ENCODE results near the gene REEP1. TPM values are rescaled to one million over a fixed set of nuclear protein-coding genes. Genes with fewer than 3 reads are reported as not detected.
"Not testable (repeated sequence)": the region's sequence is repeated elsewhere in the genome, so short reads cannot be mapped to it uniquely, and the experiment has no call there.

Gene REEP1
- polyA plus RNA-seq, 2 donors = 2.6 to 2.9 TPM

GRCh38 chr2:86202702-86203101 is 134.7 kb downstream of the REEP1 start:
- no peaks in the 10 kb centered on the region for H3K27me3 ChIP-seq (ENCODE audit: control insufficient read depth in 1 of 2, insufficient read depth in 2 of 2, low read length in 2 of 2)
- 91 to 94% methylated on average over 9 of the region's 9 CpGs for WGBS, 2 donors
- no peaks in the 10 kb centered on the region for H3K4me1 ChIP-seq (ENCODE audit: control insufficient read depth in 2 of 2, insufficient read depth in 2 of 2, low read length in 1 of 2)
- no peak overlapping the region for H3K4me3 ChIP-seq (ENCODE audit: low read depth in 1 of 2, low read length in 2 of 2)
- no peaks in the 10 kb centered on the region for H3K9me3 ChIP-seq (ENCODE audit: control insufficient read depth in 2 of 2, insufficient read depth in 1 of 2, low read depth in 1 of 2, low read length in 1 of 2)
- H3K27ac ChIP-seq (ENCODE audit: low read depth in 2 of 2, low read length in 1 of 2) = no peak overlapping the region
- peaks cover 5% of the 10 kb centered on the region in 2 donors for H3K36me3 ChIP-seq (ENCODE audit: control insufficient read depth in 2 of 2, insufficient read depth in 2 of 2, low read length in 1 of 2)

- Histone ChIP-seq H3K27me3 (ENCODE audit: control insufficient read depth in 1 of 2, insufficient read depth in 2 of 2, low read length in 2 of 2) (no peaks in the 10 kb centered on the region), H3K27ac (ENCODE audit: low read depth in 2 of 2, low read length in 1 of 2) (no peak overlapping the region)
- WGBS, 2 donors = 79 to 83% methylated on average over 2 of the region's 2 CpGs
Observed at GRCh38 chr2:86202336-86202692, 135.1 kb downstream of the REEP1 start.

GRCh38 chr2:86201671-86202335 is 135.6 kb downstream of the REEP1 start:
- Histone ChIP-seq H3K4me3 (ENCODE audit: low read depth in 1 of 2, low read length in 2 of 2) (no peak overlapping the region), H3K4me1 (ENCODE audit: control insufficient read depth in 2 of 2, insufficient read depth in 2 of 2, low read length in 1 of 2) (no peaks in the 10 kb centered on the region), H3K27me3 (ENCODE audit: control insufficient read depth in 1 of 2, insufficient read depth in 2 of 2, low read length in 2 of 2) (no peaks in the 10 kb centered on the region), H3K9me3 (ENCODE audit: control insufficient read depth in 2 of 2, insufficient read depth in 1 of 2, low read depth in 1 of 2, low read length in 1 of 2) (no peaks in the 10 kb centered on the region), H3K27ac (ENCODE audit: low read depth in 2 of 2, low read length in 1 of 2) (no peak overlapping the region), H3K36me3 (ENCODE audit: control insufficient read depth in 2 of 2, insufficient read depth in 2 of 2, low read length in 1 of 2) (peaks cover 5% of the 10 kb centered on the region in 2 donors)
- 76 to 77% methylated on average over 8 of the region's 8 CpGs for whole genome bisulfite sequencing, 2 donors

More at GRCh38 chr2:86202336-86202692, 135.1 kb downstream of the REEP1 start:
- Histone ChIP-seq H3K36me3 (ENCODE audit: control insufficient read depth in 2 of 2, insufficient read depth in 2 of 2, low read length in 1 of 2) (peaks cover 5% of the 10 kb centered on the region in 2 donors), H3K4me1 (ENCODE audit: control insufficient read depth in 2 of 2, insufficient read depth in 2 of 2, low read length in 1 of 2) (no peaks in the 10 kb centered on the region), H3K4me3 (ENCODE audit: low read depth in 1 of 2, low read length in 2 of 2) (no peak overlapping the region), H3K9me3 (ENCODE audit: control insufficient read depth in 2 of 2, insufficient read depth in 1 of 2, low read depth in 1 of 2, low read length in 1 of 2) (no peaks in the 10 kb centered on the region)

GRCh38 chr2:86200564-86200963 is 136.9 kb downstream of the REEP1 start:
- H3K9me3 ChIP-seq (ENCODE audit: control insufficient read depth in 2 of 2, insufficient read depth in 1 of 2, low read depth in 1 of 2, low read length in 1 of 2); H3K27me3 ChIP-seq (ENCODE audit: control insufficient read depth in 1 of 2, insufficient read depth in 2 of 2, low read length in 2 of 2); H3K36me3 ChIP-seq (ENCODE audit: control insufficient read depth in 2 of 2, insufficient read depth in 2 of 2, low read length in 1 of 2); H3K27ac ChIP-seq (ENCODE audit: low read depth in 2 of 2, low read length in 1 of 2); H3K4me1 ChIP-seq (ENCODE audit: control insufficient read depth in 2 of 2, insufficient read depth in 2 of 2, low read length in 1 of 2); H3K4me3 ChIP-seq (ENCODE audit: low read depth in 1 of 2, low read length in 2 of 2): not testable (repeated sequence)
- WGBS, 2 donors = 85 to 86% methylated on average over 11 of the region's 11 CpGs

- Histone ChIP-seq H3K27ac (ENCODE audit: low read depth in 2 of 2, low read length in 1 of 2) (peak overlapping the region; percentile 62 to 86), H3K4me3 (ENCODE audit: low read depth in 1 of 2, low read length in 2 of 2) (peak overlapping the region; percentile 63 to 89), H3K4me1 (ENCODE audit: control insufficient read depth in 2 of 2, insufficient read depth in 2 of 2, low read length in 1 of 2) (no peaks in the 10 kb centered on the region), H3K9me3 (ENCODE audit: control insufficient read depth in 2 of 2, insufficient read depth in 1 of 2, low read depth in 1 of 2, low read length in 1 of 2) (no peaks in the 10 kb centered on the region), H3K27me3 (ENCODE audit: control insufficient read depth in 1 of 2, insufficient read depth in 2 of 2, low read length in 2 of 2) (no peaks in the 10 kb centered on the region), H3K36me3 (ENCODE audit: control insufficient read depth in 2 of 2, insufficient read depth in 2 of 2, low read length in 1 of 2) (no peaks in the 10 kb centered on the region)
- WGBS, 2 donors = 0 to 2% methylated on average over 8 of the region's 8 CpGs
Observed at GRCh38 chr2:86199834-86200177, 137.6 kb downstream of the REEP1 start.

GRCh38 chr2:86195808-86196387 is 141.5 kb downstream of the REEP1 start:
- WGBS, 2 donors = 28 to 29% methylated on average over 23 of the region's 23 CpGs
- Histone ChIP-seq H3K4me3 (ENCODE audit: low read depth in 1 of 2, low read length in 2 of 2) (peak overlapping the region; percentile 83 to 90), H3K27me3 (ENCODE audit: control insufficient read depth in 1 of 2, insufficient read depth in 2 of 2, low read length in 2 of 2) (no peaks in the 10 kb centered on the region), H3K36me3 (ENCODE audit: control insufficient read depth in 2 of 2, insufficient read depth in 2 of 2, low read length in 1 of 2) (peaks cover 0 to 4% of the 10 kb centered on the region in 2 donors), H3K27ac (ENCODE audit: low read depth in 2 of 2, low read length in 1 of 2) (peak overlapping the region; percentile 97 to 100), H3K9me3 (ENCODE audit: control insufficient read depth in 2 of 2, insufficient read depth in 1 of 2, low read depth in 1 of 2, low read length in 1 of 2) (no peaks in the 10 kb centered on the region), H3K4me1 (ENCODE audit: control insufficient read depth in 2 of 2, insufficient read depth in 2 of 2, low read length in 1 of 2) (peaks cover 0 to 4% of the 10 kb centered on the region in 2 donors)

- H3K9me3 ChIP-seq (ENCODE audit: control insufficient read depth in 2 of 2, insufficient read depth in 1 of 2, low read depth in 1 of 2, low read length in 1 of 2) = no peaks in the 10 kb centered on the region
- no peaks in the 10 kb centered on the region for H3K27me3 ChIP-seq (ENCODE audit: control insufficient read depth in 1 of 2, insufficient read depth in 2 of 2, low read length in 2 of 2)
- peak within 1 kb of the TSS; percentile 83 to 90 for H3K4me3 ChIP-seq (ENCODE audit: low read depth in 1 of 2, low read length in 2 of 2)
- H3K36me3 ChIP-seq (ENCODE audit: control insufficient read depth in 2 of 2, insufficient read depth in 2 of 2, low read length in 1 of 2) = peaks cover 0 to 4% of the 10 kb centered on the region in 2 donors
- 0% methylated on average over 70 to 74 of the region's 74 CpGs for WGBS, 2 donors
- peaks cover 0 to 4% of the 10 kb centered on the region in 2 donors for H3K4me1 ChIP-seq (ENCODE audit: control insufficient read depth in 2 of 2, insufficient read depth in 2 of 2, low read length in 1 of 2)
- peak within 1 kb of the TSS; percentile 97 to 100 for H3K27ac ChIP-seq (ENCODE audit: low read depth in 2 of 2, low read length in 1 of 2)
Observed at GRCh38 chr2:86195055-86195807, 142.2 kb downstream of the REEP1 start, which contains the start of gene IMMT. Gene IMMT, minus strand, starts transcription at chr2:86195462. Its CDS starts 80 bp downstream, at chr2:86195382.

- 0 to 1% methylated on average over 17 of the region's 17 CpGs for WGBS, 2 donors
- H3K36me3 ChIP-seq (ENCODE audit: control insufficient read depth in 2 of 2, insufficient read depth in 2 of 2, low read length in 1 of 2) = peaks cover 0 to 4% of the 10 kb centered on the region in 2 donors
Observed at GRCh38 chr2:86194751-86195054, 142.7 kb downstream of the REEP1 start.

GRCh38 chr2:86193901-86194567 is 143.4 kb downstream of the REEP1 start:
- 69 to 70% methylated on average over 7 of the region's 7 CpGs for WGBS, 2 donors
- peak overlapping the region in 1 of 2 donors; percentile 90 for H3K4me3 ChIP-seq (ENCODE audit: low read depth in 1 of 2, low read length in 2 of 2)
- peaks cover 0 to 4% of the 10 kb centered on the region in 2 donors for H3K36me3 ChIP-seq (ENCODE audit: control insufficient read depth in 2 of 2, insufficient read depth in 2 of 2, low read length in 1 of 2)
- H3K27me3 ChIP-seq (ENCODE audit: control insufficient read depth in 1 of 2, insufficient read depth in 2 of 2, low read length in 2 of 2) = no peaks in the 10 kb centered on the region
- peaks cover 0 to 4% of the 10 kb centered on the region in 2 donors for H3K4me1 ChIP-seq (ENCODE audit: control insufficient read depth in 2 of 2, insufficient read depth in 2 of 2, low read length in 1 of 2)
- no peaks in the 10 kb centered on the region for H3K9me3 ChIP-seq (ENCODE audit: control insufficient read depth in 2 of 2, insufficient read depth in 1 of 2, low read depth in 1 of 2, low read length in 1 of 2)
- peak overlapping the region; percentile 40 to 97 for H3K27ac ChIP-seq (ENCODE audit: low read depth in 2 of 2, low read length in 1 of 2)

More at GRCh38 chr2:86194751-86195054, 142.7 kb downstream of the REEP1 start:
- H3K27ac ChIP-seq (ENCODE audit: low read depth in 2 of 2, low read length in 1 of 2) = peak overlapping the region; percentile 97 to 100
- no peaks in the 10 kb centered on the region for H3K27me3 ChIP-seq (ENCODE audit: control insufficient read depth in 1 of 2, insufficient read depth in 2 of 2, low read length in 2 of 2)
- H3K9me3 ChIP-seq (ENCODE audit: control insufficient read depth in 2 of 2, insufficient read depth in 1 of 2, low read depth in 1 of 2, low read length in 1 of 2) = no peaks in the 10 kb centered on the region
- H3K4me3 ChIP-seq (ENCODE audit: low read depth in 1 of 2, low read length in 2 of 2) = peak overlapping the region; percentile 83 to 90
- H3K4me1 ChIP-seq (ENCODE audit: control insufficient read depth in 2 of 2, insufficient read depth in 2 of 2, low read length in 1 of 2) = peaks cover 0 to 4% of the 10 kb centered on the region in 2 donors
